Measurements from ENCODE around the gene PTPN1. TPM values are rescaled to one million over a fixed set of nuclear protein-coding genes. Genes with fewer than 3 reads are reported as not detected.
"Not testable (repeated sequence)": the region's sequence is repeated elsewhere in the genome, so short reads cannot be mapped to it uniquely, and the experiment has no call there.

PTPN1 gene
- total and polyA plus RNA-seq, 2 donors (not counting 3 experiments of a cell fraction or from before 2014, with no cell fraction given), result 41.1 to 64.3 TPM

DNA sequence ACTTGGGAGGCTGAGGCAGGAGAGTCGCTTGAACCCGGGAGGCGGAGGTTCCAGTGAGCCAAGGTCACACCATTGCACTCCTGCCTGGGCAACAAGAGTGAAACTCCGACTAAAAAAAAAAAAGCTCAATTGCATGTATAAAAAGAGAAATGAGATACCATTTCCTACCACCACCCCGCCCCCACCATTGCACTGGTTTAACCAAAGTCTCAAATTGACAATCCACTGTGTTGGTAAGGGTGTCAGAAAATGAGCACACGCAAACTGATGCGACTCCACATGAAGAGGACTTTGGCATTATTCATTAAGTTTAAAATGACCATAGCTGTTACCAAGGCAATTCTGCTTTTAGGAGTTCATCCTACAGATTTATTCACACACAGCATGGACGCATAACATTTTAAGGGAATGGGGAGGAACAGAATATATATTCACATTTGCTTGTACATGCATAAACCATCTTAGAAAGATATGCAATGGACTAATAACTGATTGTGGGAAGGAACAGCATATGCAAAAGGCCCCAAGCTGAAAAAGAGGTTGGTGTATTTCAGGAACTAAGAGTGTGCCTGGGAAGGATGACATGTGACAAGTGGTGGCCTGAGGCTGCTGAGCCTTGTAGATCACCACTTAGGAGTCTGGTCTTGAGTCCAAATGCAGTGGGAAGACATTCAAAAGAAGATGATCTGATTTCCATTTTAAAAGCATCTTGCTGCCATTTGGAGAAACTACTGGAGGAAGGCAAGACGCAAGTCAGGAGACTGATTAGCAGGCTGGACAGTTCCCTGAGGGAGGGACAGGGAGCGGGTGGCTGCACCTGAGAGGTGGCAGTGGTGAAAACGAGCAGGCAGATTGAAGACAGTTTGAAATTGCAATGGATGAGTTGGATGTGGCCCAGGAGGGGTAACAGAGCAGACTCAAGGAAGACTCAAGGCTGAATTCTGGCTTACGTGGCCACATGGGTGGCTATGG, 37.2 kb upstream of the PTPN1 start:
- Histone ChIP-seq H4K20me1 (replicated peaks; ENCODE audit: control insufficient read depth, extremely low read depth, insufficient read depth, low read length) (no peaks in the 10 kb centered on the region), H3K9ac (replicated peaks; ENCODE audit: extremely low read depth, insufficient read depth, low read length) (no peak overlapping the region), H3K4me3 (replicated peaks in 1 of 3; ENCODE audit: insufficient read depth in 1 of 3, low read depth in 1 of 3, low read length in 3 of 3) (no peak overlapping the region), H3K79me2 (ENCODE audit: control insufficient read depth, insufficient read depth, low read length) (no peaks in the 10 kb centered on the region), H3K27ac (ENCODE audit: insufficient read depth, low read depth, low read length) (no peak overlapping the region), H3K4me2 (ENCODE audit: insufficient read depth, low read length) (no peak overlapping the region), H3K36me3 (ENCODE audit: control insufficient read depth in 2 of 2, extremely low read depth in 1 of 2, insufficient read depth in 2 of 2, low read length in 2 of 2) (no peaks in the 10 kb centered on the region), H3K9me3 (replicated peaks; ENCODE audit: control insufficient read depth, insufficient read depth, low read length) (no peaks in the 10 kb centered on the region), H2AFZ (ENCODE audit: low read depth, low read length) (no peak overlapping the region), H3K27me3 (ENCODE audit: control insufficient read depth in 2 of 2, insufficient read depth in 2 of 2, low read length in 2 of 2) (no peaks in the 10 kb centered on the region), H3K4me1 (ENCODE audit: control insufficient read depth, extremely low read depth, insufficient read depth, low read length) (peaks cover 34% of the 10 kb centered on the region), H3K9me1 (replicated peaks; ENCODE audit: control insufficient read depth, extremely low read depth, insufficient read depth, low read length) (no peaks in the 10 kb centered on the region)
- ChIA-PET POLR2A (interaction anchor here (0.6 kb wide), 1 partner anchor 11 kb away, joined by 3 read pairs; no protein-coding TSS in a partner anchor), CTCF (interaction anchor here (1.3 to 1.5 kb wide), 2 partner anchors 11 to 103 kb away, joined by 3 read pairs; no protein-coding TSS in a partner anchor)
- TF ChIP-seq GATA2 (IDR thresholded peaks at IDR 0.05; ENCODE audit: insufficient read depth, insufficient read length, low read depth, low read length) (no peak), MYC (IDR thresholded peaks at IDR 0.05; ENCODE audit: low read depth, low read length) (no peak), CTCF (IDR thresholded peaks at IDR 0.05; ENCODE audit: extremely low read depth in 1 of 2, insufficient read depth in 1 of 2, low read depth in 1 of 2, low read length in 2 of 2) (no peak), POLR2AphosphoS5 (IDR thresholded peaks at IDR 0.05; ENCODE audit: insufficient read depth, low read depth, low read length) (no peak), EZH2 (IDR thresholded peaks at IDR 0.05; ENCODE audit: borderline replicate concordance, low read depth, low read length, severe bottlenecking) (no peak), FOS (IDR thresholded peaks at IDR 0.05; ENCODE audit: borderline replicate concordance, insufficient read depth, low read length) (no peak), JUN (IDR thresholded peaks at IDR 0.05; ENCODE audit: borderline replicate concordance, insufficient read depth, insufficient read length, low read depth) (no peak), POLR2A (IDR thresholded peaks at IDR 0.05; ENCODE audit: low read depth, low read length) (no peak)
- TF ChIP-seq, protein P1, sequence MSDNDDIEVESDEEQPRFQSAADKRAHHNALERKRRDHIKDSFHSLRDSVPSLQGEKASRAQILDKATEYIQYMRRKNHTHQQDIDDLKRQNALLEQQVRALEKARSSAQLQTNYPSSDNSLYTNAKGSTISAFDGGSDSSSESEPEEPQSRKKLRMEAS (IDR thresholded peaks at IDR 0.05; ENCODE audit: insufficient read depth, insufficient read length), result no peak
- dilution Hi-C loops (cut with MboI; ENCODE audit: extremely low pct_ligation_motif_present, low sequenced_read_pairs) (no loop called here), intact Hi-C loops (cut with micrococcal nuclease) (no loop called here)
- DNase-seq (ENCODE audit: low read depth, low spot score) (no peak), FAIRE-seq (no peak)
- BruUV-seq (replicated peaks), result no TSS peak

GRCh38 chr20:50474356-50474755, 35.8 kb upstream of the PTPN1 start:
- intact Hi-C loops (cut with micrococcal nuclease); BruUV-seq (replicated peaks); DNase-seq (ENCODE audit: low read depth, low spot score); dilution Hi-C loops (cut with MboI; ENCODE audit: extremely low pct_ligation_motif_present, low sequenced_read_pairs); H3K27ac ChIP-seq (ENCODE audit: insufficient read depth, low read depth, low read length); H3K79me2 ChIP-seq (ENCODE audit: control insufficient read depth, insufficient read depth, low read length); FAIRE-seq; H3K9me1 ChIP-seq (replicated peaks; ENCODE audit: control insufficient read depth, extremely low read depth, insufficient read depth, low read length); H2AFZ ChIP-seq (ENCODE audit: low read depth, low read length); H3K27me3 ChIP-seq (ENCODE audit: control insufficient read depth in 2 of 2, insufficient read depth in 2 of 2, low read length in 2 of 2); H3K4me3 ChIP-seq (replicated peaks in 1 of 3; ENCODE audit: insufficient read depth in 1 of 3, low read depth in 1 of 3, low read length in 3 of 3); H3K36me3 ChIP-seq (ENCODE audit: control insufficient read depth in 2 of 2, extremely low read depth in 1 of 2, insufficient read depth in 2 of 2, low read length in 2 of 2); H4K20me1 ChIP-seq (replicated peaks; ENCODE audit: control insufficient read depth, extremely low read depth, insufficient read depth, low read length); POLR2A ChIA-PET; H3K9ac ChIP-seq (replicated peaks; ENCODE audit: extremely low read depth, insufficient read depth, low read length); H3K4me2 ChIP-seq (ENCODE audit: insufficient read depth, low read length); H3K9me3 ChIP-seq (replicated peaks; ENCODE audit: control insufficient read depth, insufficient read depth, low read length): not testable (repeated sequence)
- CTCF ChIA-PET, result interaction anchor here (1.0 to 1.3 kb wide), 2 partner anchors 15 to 102 kb away, joined by 3 read pairs; no protein-coding TSS in a partner anchor
- H3K4me1 ChIP-seq (ENCODE audit: control insufficient read depth, extremely low read depth, insufficient read depth, low read length), result peaks cover 34% of the 10 kb centered on the region

All from endothelial cell of umbilical vein (primary cell).